ENCODE data around the gene ASF1B.
"Not testable (repeated sequence)": the region's sequence is repeated elsewhere in the genome, so short reads cannot be mapped to it uniquely, and the experiment has no call there.

Gene ASF1B

GRCh38 chr19:14136509-14137281, at the start of gene ASF1B:
TSS of gene ASF1B (minus strand) at chr19:14136589. CDS start at chr19:14136456, 133 bp downstream.
- peak within 1 kb of the TSS; percentile 89 for H3K4me3 ChIP-seq (ENCODE audit: low read depth, low read length)
- H3K36me3 ChIP-seq (ENCODE audit: control insufficient read depth, insufficient read depth, low read length): peaks cover 8% of the 10 kb centered on the region
- peak within 1 kb of the TSS; percentile 86 for H3K9ac ChIP-seq (ENCODE audit: low read length)
- no peaks in the 10 kb centered on the region for H3K27me3 ChIP-seq (ENCODE audit: control insufficient read depth, insufficient read depth, low read length)
- H3K9me3 ChIP-seq (ENCODE audit: control insufficient read depth, insufficient read depth, low read depth, low read length): no peaks in the 10 kb centered on the region
- H3K27ac ChIP-seq (ENCODE audit: low read depth, low read length): peak within 1 kb of the TSS; percentile 86
- peaks cover 8% of the 10 kb centered on the region for H3K4me1 ChIP-seq (ENCODE audit: control insufficient read depth, insufficient read depth, low read length)

GRCh38 chr19:14185691-14186090, 49.3 kb upstream of the ASF1B start:
- not testable (repeated sequence) for H3K9me3 ChIP-seq (ENCODE audit: control insufficient read depth, insufficient read depth, low read depth, low read length); H3K4me1 ChIP-seq (ENCODE audit: control insufficient read depth, insufficient read depth, low read length)

GRCh38 chr19:14185158-14185557, 48.8 kb upstream of the ASF1B start:
- Histone ChIP-seq H3K9me3 (ENCODE audit: control insufficient read depth, insufficient read depth, low read depth, low read length) (no peaks in the 10 kb centered on the region), H3K9ac (ENCODE audit: low read length) (no peak overlapping the region), H3K27ac (ENCODE audit: low read depth, low read length) (no peak overlapping the region), H3K27me3 (ENCODE audit: control insufficient read depth, insufficient read depth, low read length) (no peaks in the 10 kb centered on the region), H3K4me3 (ENCODE audit: low read depth, low read length) (no peak overlapping the region), H3K36me3 (ENCODE audit: control insufficient read depth, insufficient read depth, low read length) (peaks cover 2% of the 10 kb centered on the region), H3K4me1 (ENCODE audit: control insufficient read depth, insufficient read depth, low read length) (no peaks in the 10 kb centered on the region)

More at GRCh38 chr19:14185691-14186090, 49.3 kb upstream of the ASF1B start:
- H3K27me3 ChIP-seq (ENCODE audit: control insufficient read depth, insufficient read depth, low read length); H3K9ac ChIP-seq (ENCODE audit: low read length); H3K27ac ChIP-seq (ENCODE audit: low read depth, low read length); H3K36me3 ChIP-seq (ENCODE audit: control insufficient read depth, insufficient read depth, low read length); H3K4me3 ChIP-seq (ENCODE audit: low read depth, low read length): not testable (repeated sequence)

GRCh38 chr19:14183741-14184350, 47.5 kb upstream of the ASF1B start:
- H3K27me3 ChIP-seq (ENCODE audit: control insufficient read depth, insufficient read depth, low read length): no peaks in the 10 kb centered on the region
- no peaks in the 10 kb centered on the region for H3K9me3 ChIP-seq (ENCODE audit: control insufficient read depth, insufficient read depth, low read depth, low read length)
- H3K9ac ChIP-seq (ENCODE audit: low read length): no peak overlapping the region
- H3K4me3 ChIP-seq (ENCODE audit: low read depth, low read length): no peak overlapping the region
- no peak overlapping the region for H3K27ac ChIP-seq (ENCODE audit: low read depth, low read length)
- no peaks in the 10 kb centered on the region for H3K4me1 ChIP-seq (ENCODE audit: control insufficient read depth, insufficient read depth, low read length)
- peaks cover 5% of the 10 kb centered on the region for H3K36me3 ChIP-seq (ENCODE audit: control insufficient read depth, insufficient read depth, low read length)

- Histone ChIP-seq H3K27ac (ENCODE audit: low read depth, low read length) (no peak overlapping the region), H3K27me3 (ENCODE audit: control insufficient read depth, insufficient read depth, low read length) (no peaks in the 10 kb centered on the region), H3K9me3 (ENCODE audit: control insufficient read depth, insufficient read depth, low read depth, low read length) (no peaks in the 10 kb centered on the region), H3K9ac (ENCODE audit: low read length) (no peak overlapping the region), H3K4me3 (ENCODE audit: low read depth, low read length) (no peak overlapping the region), H3K36me3 (ENCODE audit: control insufficient read depth, insufficient read depth, low read length) (peaks cover 17% of the 10 kb centered on the region), H3K4me1 (ENCODE audit: control insufficient read depth, insufficient read depth, low read length) (no peaks in the 10 kb centered on the region)
These were observed 46.1 kb upstream of the ASF1B start for GRCh38 chr19:14182476-14182875.

- no peak overlapping the region for H3K4me3 ChIP-seq (ENCODE audit: low read depth, low read length)
- no peaks in the 10 kb centered on the region for H3K9me3 ChIP-seq (ENCODE audit: control insufficient read depth, insufficient read depth, low read depth, low read length)
- H3K4me1 ChIP-seq (ENCODE audit: control insufficient read depth, insufficient read depth, low read length): no peaks in the 10 kb centered on the region
- H3K9ac ChIP-seq (ENCODE audit: low read length): no peak overlapping the region
- no peak overlapping the region for H3K27ac ChIP-seq (ENCODE audit: low read depth, low read length)
- no peaks in the 10 kb centered on the region for H3K27me3 ChIP-seq (ENCODE audit: control insufficient read depth, insufficient read depth, low read length)
- H3K36me3 ChIP-seq (ENCODE audit: control insufficient read depth, insufficient read depth, low read length): peaks cover 23% of the 10 kb centered on the region
These were observed 45.5 kb upstream of the ASF1B start for GRCh38 chr19:14181906-14182305.

GRCh38 chr19:14181199-14181598, 44.8 kb upstream of the ASF1B start:
- not testable (repeated sequence) for H3K4me1 ChIP-seq (ENCODE audit: control insufficient read depth, insufficient read depth, low read length); H3K9me3 ChIP-seq (ENCODE audit: control insufficient read depth, insufficient read depth, low read depth, low read length); H3K27ac ChIP-seq (ENCODE audit: low read depth, low read length); H3K9ac ChIP-seq (ENCODE audit: low read length); H3K4me3 ChIP-seq (ENCODE audit: low read depth, low read length); H3K27me3 ChIP-seq (ENCODE audit: control insufficient read depth, insufficient read depth, low read length)
- peaks cover 29% of the 10 kb centered on the region for H3K36me3 ChIP-seq (ENCODE audit: control insufficient read depth, insufficient read depth, low read length)

- H3K27me3 ChIP-seq (ENCODE audit: control insufficient read depth, insufficient read depth, low read length): no peaks in the 10 kb centered on the region
- no peak overlapping the region for H3K9ac ChIP-seq (ENCODE audit: low read length)
- no peak overlapping the region for H3K27ac ChIP-seq (ENCODE audit: low read depth, low read length)
- H3K36me3 ChIP-seq (ENCODE audit: control insufficient read depth, insufficient read depth, low read length): peaks cover 62% of the 10 kb centered on the region
- H3K4me3 ChIP-seq (ENCODE audit: low read depth, low read length): no peak overlapping the region
- H3K4me1 ChIP-seq (ENCODE audit: control insufficient read depth, insufficient read depth, low read length): no peaks in the 10 kb centered on the region
- no peaks in the 10 kb centered on the region for H3K9me3 ChIP-seq (ENCODE audit: control insufficient read depth, insufficient read depth, low read depth, low read length)
These were observed 41.2 kb upstream of the ASF1B start for GRCh38 chr19:14177496-14178074.

- no peaks in the 10 kb centered on the region for H3K4me1 ChIP-seq (ENCODE audit: control insufficient read depth, insufficient read depth, low read length)
- no peaks in the 10 kb centered on the region for H3K27me3 ChIP-seq (ENCODE audit: control insufficient read depth, insufficient read depth, low read length)
- no peak overlapping the region for H3K27ac ChIP-seq (ENCODE audit: low read depth, low read length)
- no peak overlapping the region for H3K4me3 ChIP-seq (ENCODE audit: low read depth, low read length)
- no peak overlapping the region for H3K9ac ChIP-seq (ENCODE audit: low read length)
- no peaks in the 10 kb centered on the region for H3K9me3 ChIP-seq (ENCODE audit: control insufficient read depth, insufficient read depth, low read depth, low read length)
- peaks cover 82% of the 10 kb centered on the region for H3K36me3 ChIP-seq (ENCODE audit: control insufficient read depth, insufficient read depth, low read length)
These were observed 39.0 kb upstream of the ASF1B start for GRCh38 chr19:14175351-14175792.

- Histone ChIP-seq H3K36me3 (ENCODE audit: control insufficient read depth, insufficient read depth, low read length) (peaks cover 85% of the 10 kb centered on the region), H3K9ac (ENCODE audit: low read length) (no peak overlapping the region), H3K27ac (ENCODE audit: low read depth, low read length) (no peak overlapping the region)
These were observed 38.5 kb upstream of the ASF1B start for GRCh38 chr19:14174883-14175282.

GRCh38 chr19:14168993-14169392, 32.6 kb upstream of the ASF1B start:
- Histone ChIP-seq H3K27me3 (ENCODE audit: control insufficient read depth, insufficient read depth, low read length) (no peaks in the 10 kb centered on the region), H3K27ac (ENCODE audit: low read depth, low read length) (no peak overlapping the region), H3K9ac (ENCODE audit: low read length) (no peak overlapping the region), H3K4me1 (ENCODE audit: control insufficient read depth, insufficient read depth, low read length) (no peaks in the 10 kb centered on the region), H3K36me3 (ENCODE audit: control insufficient read depth, insufficient read depth, low read length) (peaks cover 71% of the 10 kb centered on the region), H3K4me3 (ENCODE audit: low read depth, low read length) (no peak overlapping the region), H3K9me3 (ENCODE audit: control insufficient read depth, insufficient read depth, low read depth, low read length) (no peaks in the 10 kb centered on the region)

More at GRCh38 chr19:14174883-14175282, 38.5 kb upstream of the ASF1B start:
- no peak overlapping the region for H3K4me3 ChIP-seq (ENCODE audit: low read depth, low read length)
- no peaks in the 10 kb centered on the region for H3K9me3 ChIP-seq (ENCODE audit: control insufficient read depth, insufficient read depth, low read depth, low read length)
- H3K4me1 ChIP-seq (ENCODE audit: control insufficient read depth, insufficient read depth, low read length): no peaks in the 10 kb centered on the region
- H3K27me3 ChIP-seq (ENCODE audit: control insufficient read depth, insufficient read depth, low read length): no peaks in the 10 kb centered on the region
